Measurements from ENCODE around the gene TTC21A. TPM values are rescaled to one million over a fixed set of nuclear protein-coding genes. Genes with fewer than 3 reads are reported as not detected.

The TTC21A gene
- total and polyA plus RNA-seq, 2 of the 13 experiments (the other 11 are each of a cell fraction or from before 2014, with no cell fraction given) = 0.31 to 1.5 TPM

- Histone ChIP-seq H3K4me1 (ENCODE audit: insufficient read depth, low read length) (peaks cover 6% of the 10 kb centered on the region; the same call in 1 of the 2 replicates), H3K36me3 (replicated peaks in 1 of 2; ENCODE audit: control insufficient read depth in 1 of 2, insufficient read depth in 2 of 2, low read length in 2 of 2) (no peaks in the 10 kb centered on the region), H3K4me2 (ENCODE audit: low read depth, low read length) (no peak overlapping the region), H2AFZ (ENCODE audit: low read length) (no peak overlapping the region), H3K27ac (ENCODE audit: extremely low read length, insufficient read depth, low read length) (no peak overlapping the region), H3K9me3 (ENCODE audit: low read length) (no peaks in the 10 kb centered on the region), H3K27me3 (ENCODE audit: control insufficient read depth in 1 of 2, insufficient read depth in 2 of 2, low read length in 2 of 2) (peaks cover 4 to 31% of the 10 kb centered on the region in 2 experiments; a peak in 4 of 5 replicates), H4K20me1 (ENCODE audit: insufficient read depth, low read length) (no peaks in the 10 kb centered on the region), H3K4me3 (replicated peaks in 1 of 3; ENCODE audit: insufficient read depth in 1 of 3, low read depth in 2 of 3, low read length in 3 of 3) (no peak overlapping the region), H3K9ac (ENCODE audit: insufficient read depth, low read depth, low read length) (no peak overlapping the region), H3K79me2 (ENCODE audit: insufficient read depth, low read length) (no peaks in the 10 kb centered on the region)
- ChIA-PET CTCF (ENCODE audit: low intra/inter-chr PET ratio, low total read pairs) (no interaction called here), POLR2A (no interaction called here)
- FAIRE-seq (no peak), DNase-seq (ENCODE audit: low spot score) (no peak), ATAC-seq (no peak)
- TF ChIP-seq ZFP62 (CRISPR knock-in tag; IDR thresholded peaks at IDR 0.05) (no peak), ZFP36L2 (CRISPR knock-in tag; IDR thresholded peaks at IDR 0.05) (no peak), ZNF678 (CRISPR knock-in tag; IDR thresholded peaks at IDR 0.05) (no peak), MAFG (CRISPR knock-in tag; IDR thresholded peaks at IDR 0.05) (no peak), IRX3 (CRISPR knock-in tag; IDR thresholded peaks at IDR 0.05; ENCODE audit: borderline replicate concordance, low read depth) (no peak), HOXA3 (CRISPR knock-in tag; IDR thresholded peaks at IDR 0.05) (no peak), RNF219 (CRISPR knock-in tag; IDR thresholded peaks at IDR 0.05) (no peak), ZNF335 (CRISPR knock-in tag; IDR thresholded peaks at IDR 0.05) (no peak), ATF7 (IDR thresholded peaks at IDR 0.05) (no peak), ATF7 (CRISPR knock-in tag; IDR thresholded peaks at IDR 0.05) (no peak), ZMAT3 (CRISPR knock-in tag; conservative IDR thresholded peaks at IDR 0.05) (no peak), NFYC (CRISPR knock-in tag; IDR thresholded peaks at IDR 0.05) (no peak)
- in situ Hi-C loops (cut with HindIII; ENCODE audit: extremely low pct_ligation_motif_present, low pct_unique_long_range_greater_than_20kb) (loop anchor here (5.0 to 10.0 kb wide), 2 partner anchors 59 to 199 kb away; partner anchors contain the start of gene SLC25A38), intact Hi-C loops (cut with micrococcal nuclease; ENCODE audit: unreplicated experiment) (loop anchor here (1.0 kb wide), 1 partner anchor 192 kb away; no protein-coding TSS in a partner anchor)
- 19% methylated on average over 4 of the region's 14 CpGs for WGBS (ENCODE audit: low lambda C conversion rate)
- BruUV-seq (replicated peaks) = no TSS peak
Measured at GRCh38 chr3:39185959-39186691, 78.6 kb downstream of the TTC21A start.

Data from HepG2 (cell line).